WTC11 (cell line): ENCODE measurements around the gene RASGRF2. TPM values are rescaled to one million over a fixed set of nuclear protein-coding genes. Genes with fewer than 3 reads are reported as not detected.

Experiments
- ATAC-seq: fragments of 200-7000 bp; cut with Tn5 transposase; 2 replicates; pipeline ENCODE4 v1.10.0; 2021; ENCODE audit warnings: mild to moderate bottlenecking, moderate library complexity
- CTCF ChIA-PET: fragments of 300-600 bp; sonication (Branson Sonifier 250); formaldehyde crosslinking; loops from one replicate; lab custom pipeline; 2021; ENCODE audit warnings: antibody characterized with exemption; lab: Charles Lee
- POLR2A ChIA-PET: fragments of 350-600 bp; sonication (Branson Sonifier 250); formaldehyde crosslinking; loops from one replicate; lab custom pipeline; 2021; ENCODE audit warnings: antibody characterized with exemption; lab: Charles Lee
- DNase-seq: peaks from one replicate; pipeline ENCODE4 v3.0.0; 2021; ENCODE audit warnings: low spot score
- H3K27ac Mint-ChIP-seq: 2 replicates; pipeline ENCODE4 v1.8.0; 2021; ENCODE audit warnings: mixed read lengths
- H3K27me3 Mint-ChIP-seq: 2 replicates; pipeline ENCODE4 v1.8.0; 2021; ENCODE audit warnings: low read depth, mild to moderate bottlenecking, moderate library complexity, mixed read lengths
- H3K36me3 Mint-ChIP-seq: 2 replicates; pipeline ENCODE4 v1.8.0; 2021; ENCODE audit warnings: mixed read lengths
- H3K4me1 Mint-ChIP-seq: 2 replicates; pipeline ENCODE4 v1.8.0; 2022; ENCODE audit warnings: mixed read lengths
- H3K4me3 Mint-ChIP-seq: 2 replicates; pipeline ENCODE4 v1.8.0; 2021; ENCODE audit warnings: mild to moderate bottlenecking, moderate library complexity, mixed read lengths
- H3K9me3 Mint-ChIP-seq: 2 replicates; pipeline ENCODE4 v1.8.0; 2021; ENCODE audit warnings: mixed read lengths
- CREM ChIP-seq: sonication (generic); formaldehyde crosslinking; IDR thresholded peaks from 2 replicates; pipeline ENCODE4 v1.8.1; 2022; ENCODE audit warnings: mild to moderate bottlenecking, missing genetic modification reagents, moderate library complexity
- ELF4 ChIP-seq: sonication (generic); formaldehyde crosslinking; IDR thresholded peaks from 2 replicates; pipeline ENCODE4 v1.8.1; 2022; ENCODE audit warnings: low read depth, mild to moderate bottlenecking, moderate library complexity, missing genetic modification reagents
- ETV6 ChIP-seq: sonication (generic); formaldehyde crosslinking; IDR thresholded peaks from 2 replicates; pipeline ENCODE4 v1.8.1; 2022; ENCODE audit warnings: mild to moderate bottlenecking, missing genetic modification reagents
- FOXP1 ChIP-seq: sonication (generic); formaldehyde crosslinking; IDR thresholded peaks from 2 replicates; pipeline ENCODE4 v1.8.0; 2022; ENCODE audit warnings: missing genetic modification reagents, mild to moderate bottlenecking, moderate library complexity, borderline replicate concordance
- FOXP4 ChIP-seq: sonication (generic); formaldehyde crosslinking; IDR thresholded peaks from 2 replicates; pipeline ENCODE4 v1.8.0; 2022; ENCODE audit warnings: mild to moderate bottlenecking, missing genetic modification reagents
- JAZF1 ChIP-seq: fragments of 250-450 bp; sonication (Bioruptor Pico); IDR thresholded peaks from 2 replicates; pipeline ENCODE4 v1.9.0; 2021; ENCODE audit warnings: moderate library complexity, mild to moderate bottlenecking, inconsistent platforms
- MLX ChIP-seq: sonication (generic); formaldehyde crosslinking; IDR thresholded peaks from 2 replicates; pipeline ENCODE4 v1.8.1; 2023; ENCODE audit warnings: mild to moderate bottlenecking, missing genetic modification reagents, moderate library complexity
- NR1H2 ChIP-seq: sonication (generic); formaldehyde crosslinking; IDR thresholded peaks from 2 replicates; pipeline ENCODE4 v1.9.0; 2021; ENCODE audit warnings: mild to moderate bottlenecking, moderate library complexity, missing genetic modification reagents
- NR3C1 ChIP-seq: sonication (generic); formaldehyde crosslinking; conservative IDR thresholded peaks from 2 replicates; pipeline ENCODE4 v1.8.1; 2023; ENCODE audit warnings: low read depth, mild to moderate bottlenecking, missing genetic modification reagents
- TCF7 ChIP-seq: sonication (generic); formaldehyde crosslinking; IDR thresholded peaks from 2 replicates; pipeline ENCODE4 v1.8.0; 2022; ENCODE audit warnings: mild to moderate bottlenecking, low read depth, missing genetic modification reagents, moderate library complexity
- TEAD4 ChIP-seq: sonication (generic); formaldehyde crosslinking; IDR thresholded peaks from 2 replicates; pipeline ENCODE4 v1.8.0; 2022; ENCODE audit warnings: mild to moderate bottlenecking, missing genetic modification reagents
- TP53 ChIP-seq: sonication (generic); formaldehyde crosslinking; IDR thresholded peaks from 2 replicates; pipeline ENCODE4 v1.8.1; 2023; ENCODE audit warnings: mild to moderate bottlenecking, missing genetic modification reagents
- ZNF396 ChIP-seq: fragments of 250-450 bp; sonication (Bioruptor Pico); IDR thresholded peaks from 2 replicates; pipeline ENCODE4 v1.8.0; 2021; ENCODE audit warnings: mild to moderate bottlenecking, moderate library complexity, borderline replicate concordance
- total RNA-seq: library from RNA; stranded (reverse); gene quantifications from 3 replicates; pipeline ENCODE4 v1.2.3, GENCODE V29; 2021
- TF ChIP-seq, protein P1 (sequence below): sonication (generic); formaldehyde crosslinking; IDR thresholded peaks from 2 replicates; pipeline ENCODE4 v1.8.1; 2022; ENCODE audit warnings: mild to moderate bottlenecking, moderate library complexity, missing genetic modification reagents
- TF ChIP-seq, protein P2 (sequence below): sonication (generic); formaldehyde crosslinking; IDR thresholded peaks from 2 replicates; pipeline ENCODE4 v1.8.0; 2022; ENCODE audit warnings: mild to moderate bottlenecking, missing genetic modification reagents
- TF ChIP-seq, protein P3 (sequence below): sonication (generic); formaldehyde crosslinking; IDR thresholded peaks from 2 replicates; pipeline ENCODE4 v1.8.0; 2022; ENCODE audit warnings: mild to moderate bottlenecking, missing genetic modification reagents
- TF ChIP-seq, protein P4 (sequence below): sonication (generic); formaldehyde crosslinking; IDR thresholded peaks from 2 replicates; pipeline ENCODE4 v1.8.1; 2022; ENCODE audit warnings: low read depth, missing genetic modification reagents, borderline replicate concordance
- TF ChIP-seq, protein P5 (sequence below): sonication (generic); formaldehyde crosslinking; IDR thresholded peaks from 2 replicates; pipeline ENCODE4 v1.8.1; 2022; ENCODE audit warnings: mild to moderate bottlenecking, missing genetic modification reagents, moderate library complexity, borderline replicate concordance
- TF ChIP-seq, protein P6 (sequence below): sonication (generic); formaldehyde crosslinking; IDR thresholded peaks from 2 replicates; pipeline ENCODE4 v1.8.1; 2023; ENCODE audit warnings: mild to moderate bottlenecking, missing genetic modification reagents, moderate library complexity

Gene RASGRF2
- total RNA-seq, 1 experiment from 2014 or later = 17.6 TPM

- TF ChIP-seq, protein P1, sequence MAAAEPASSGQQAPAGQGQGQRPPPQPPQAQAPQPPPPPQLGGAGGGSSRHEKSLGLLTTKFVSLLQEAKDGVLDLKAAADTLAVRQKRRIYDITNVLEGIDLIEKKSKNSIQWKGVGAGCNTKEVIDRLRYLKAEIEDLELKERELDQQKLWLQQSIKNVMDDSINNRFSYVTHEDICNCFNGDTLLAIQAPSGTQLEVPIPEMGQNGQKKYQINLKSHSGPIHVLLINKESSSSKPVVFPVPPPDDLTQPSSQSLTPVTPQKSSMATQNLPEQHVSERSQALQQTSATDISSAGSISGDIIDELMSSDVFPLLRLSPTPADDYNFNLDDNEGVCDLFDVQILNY (CRISPR knock-in tag) = no peak
- no peak for TF ChIP-seq JAZF1 (CRISPR knock-in tag)
- TF ChIP-seq, protein P2, sequence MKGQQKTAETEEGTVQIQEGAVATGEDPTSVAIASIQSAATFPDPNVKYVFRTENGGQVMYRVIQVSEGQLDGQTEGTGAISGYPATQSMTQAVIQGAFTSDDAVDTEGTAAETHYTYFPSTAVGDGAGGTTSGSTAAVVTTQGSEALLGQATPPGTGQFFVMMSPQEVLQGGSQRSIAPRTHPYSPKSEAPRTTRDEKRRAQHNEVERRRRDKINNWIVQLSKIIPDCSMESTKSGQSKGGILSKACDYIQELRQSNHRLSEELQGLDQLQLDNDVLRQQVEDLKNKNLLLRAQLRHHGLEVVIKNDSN (CRISPR knock-in tag) = no peak
- TF ChIP-seq, protein P3, sequence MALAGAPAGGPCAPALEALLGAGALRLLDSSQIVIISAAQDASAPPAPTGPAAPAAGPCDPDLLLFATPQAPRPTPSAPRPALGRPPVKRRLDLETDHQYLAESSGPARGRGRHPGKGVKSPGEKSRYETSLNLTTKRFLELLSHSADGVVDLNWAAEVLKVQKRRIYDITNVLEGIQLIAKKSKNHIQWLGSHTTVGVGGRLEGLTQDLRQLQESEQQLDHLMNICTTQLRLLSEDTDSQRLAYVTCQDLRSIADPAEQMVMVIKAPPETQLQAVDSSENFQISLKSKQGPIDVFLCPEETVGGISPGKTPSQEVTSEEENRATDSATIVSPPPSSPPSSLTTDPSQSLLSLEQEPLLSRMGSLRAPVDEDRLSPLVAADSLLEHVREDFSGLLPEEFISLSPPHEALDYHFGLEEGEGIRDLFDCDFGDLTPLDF (CRISPR knock-in tag) = no peak
- no peak for TF ChIP-seq FOXP1 (CRISPR knock-in tag)
- TF ChIP-seq CREM (CRISPR knock-in tag) = no peak
- no peak for TF ChIP-seq NR3C1 (CRISPR knock-in tag)
- TF ChIP-seq ZNF396 = no peak
- no peak for TF ChIP-seq ELF4 (CRISPR knock-in tag)
- TF ChIP-seq TP53 (CRISPR knock-in tag) = no peak
These were observed 282.8 kb downstream of the RASGRF2 start (continued) for GRCh38 chr5:81242906-81243436.

DNA sequence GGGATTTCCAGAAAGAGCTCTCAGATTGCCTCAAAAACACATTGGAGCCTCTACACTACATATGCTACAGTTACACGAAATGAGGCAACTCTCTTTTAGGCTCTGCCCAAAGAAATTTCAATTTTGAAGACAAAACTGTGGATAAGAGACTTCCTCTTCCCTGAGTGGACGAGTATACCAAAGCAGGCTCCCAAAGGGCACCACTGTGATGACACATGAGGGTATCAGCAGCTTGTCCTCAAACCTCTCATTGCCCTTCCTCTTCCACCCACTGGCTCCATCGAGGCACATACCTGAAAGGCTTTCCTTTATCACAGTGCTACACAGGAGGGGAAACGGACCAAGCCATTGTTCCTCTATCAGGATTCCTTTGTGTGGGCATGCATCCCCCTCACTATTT lies 284.3 kb downstream of the RASGRF2 start:
- H3K9me3 Mint-ChIP-seq = no peaks in the 10 kb centered on the region
- H3K4me3 Mint-ChIP-seq = no peak overlapping the region
- DNase-seq (no peak), ATAC-seq (no peak)
- peaks cover 32% of the 10 kb centered on the region for H3K4me1 Mint-ChIP-seq
- ChIA-PET POLR2A (no interaction called here), CTCF (interaction anchor here (0.7 kb wide), 1 partner anchor 497 kb away, joined by 3 read pairs; no protein-coding TSS in a partner anchor)
- no peaks in the 10 kb centered on the region for H3K36me3 Mint-ChIP-seq
- H3K27me3 Mint-ChIP-seq = no peaks in the 10 kb centered on the region
- no peak for TF ChIP-seq TEAD4 (CRISPR knock-in tag)
- TF ChIP-seq, protein P4, sequence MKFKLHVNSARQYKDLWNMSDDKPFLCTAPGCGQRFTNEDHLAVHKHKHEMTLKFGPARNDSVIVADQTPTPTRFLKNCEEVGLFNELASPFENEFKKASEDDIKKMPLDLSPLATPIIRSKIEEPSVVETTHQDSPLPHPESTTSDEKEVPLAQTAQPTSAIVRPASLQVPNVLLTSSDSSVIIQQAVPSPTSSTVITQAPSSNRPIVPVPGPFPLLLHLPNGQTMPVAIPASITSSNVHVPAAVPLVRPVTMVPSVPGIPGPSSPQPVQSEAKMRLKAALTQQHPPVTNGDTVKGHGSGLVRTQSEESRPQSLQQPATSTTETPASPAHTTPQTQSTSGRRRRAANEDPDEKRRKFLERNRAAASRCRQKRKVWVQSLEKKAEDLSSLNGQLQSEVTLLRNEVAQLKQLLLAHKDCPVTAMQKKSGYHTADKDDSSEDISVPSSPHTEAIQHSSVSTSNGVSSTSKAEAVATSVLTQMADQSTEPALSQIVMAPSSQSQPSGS (CRISPR knock-in tag) = no peak
- TF ChIP-seq, protein P5, sequence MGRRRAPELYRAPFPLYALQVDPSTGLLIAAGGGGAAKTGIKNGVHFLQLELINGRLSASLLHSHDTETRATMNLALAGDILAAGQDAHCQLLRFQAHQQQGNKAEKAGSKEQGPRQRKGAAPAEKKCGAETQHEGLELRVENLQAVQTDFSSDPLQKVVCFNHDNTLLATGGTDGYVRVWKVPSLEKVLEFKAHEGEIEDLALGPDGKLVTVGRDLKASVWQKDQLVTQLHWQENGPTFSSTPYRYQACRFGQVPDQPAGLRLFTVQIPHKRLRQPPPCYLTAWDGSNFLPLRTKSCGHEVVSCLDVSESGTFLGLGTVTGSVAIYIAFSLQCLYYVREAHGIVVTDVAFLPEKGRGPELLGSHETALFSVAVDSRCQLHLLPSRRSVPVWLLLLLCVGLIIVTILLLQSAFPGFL (CRISPR knock-in tag) = no peak
- TF ChIP-seq TP53 (CRISPR knock-in tag) = no peak
- no peak for TF ChIP-seq ETV6
- TF ChIP-seq TCF7 (CRISPR knock-in tag) = no peak
- TF ChIP-seq FOXP4 (CRISPR knock-in tag) = no peak
- no peak for TF ChIP-seq MLX
- no peak for TF ChIP-seq NR3C1 (CRISPR knock-in tag)
- no peak for TF ChIP-seq NR1H2 (CRISPR knock-in tag)
- TF ChIP-seq, protein P6, sequence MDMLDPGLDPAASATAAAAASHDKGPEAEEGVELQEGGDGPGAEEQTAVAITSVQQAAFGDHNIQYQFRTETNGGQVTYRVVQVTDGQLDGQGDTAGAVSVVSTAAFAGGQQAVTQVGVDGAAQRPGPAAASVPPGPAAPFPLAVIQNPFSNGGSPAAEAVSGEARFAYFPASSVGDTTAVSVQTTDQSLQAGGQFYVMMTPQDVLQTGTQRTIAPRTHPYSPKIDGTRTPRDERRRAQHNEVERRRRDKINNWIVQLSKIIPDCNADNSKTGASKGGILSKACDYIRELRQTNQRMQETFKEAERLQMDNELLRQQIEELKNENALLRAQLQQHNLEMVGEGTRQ (CRISPR knock-in tag) = no peak
- H3K27ac Mint-ChIP-seq = no peak overlapping the region
